K562 (cell line): ENCODE measurements around the gene REM1.

ENCODE experiments used
- CBX2 ChIP-seq: fragments of 200-600 bp; sonication (generic); IDR thresholded peaks from one replicate; pipeline ENCODE4 v1.6.1; 2012; ENCODE audit warnings: mild to moderate bottlenecking, low read length, inconsistent platforms; ENCODE audit not compliant: insufficient read depth, poor library complexity, severe bottlenecking
- CTCF ChIP-seq, 3 experiments: IDR thresholded peaks in 2 of 3; conservative IDR thresholded peaks in 1 of 3; 2 replicates each; pipeline ENCODE4 v1.5.1; 2011 to 2012; ENCODE audit warnings: low read length in 3 of 3, mild to moderate bottlenecking in 3 of 3, control low read depth in 2 of 3, improper control_type of control experiment in 1 of 3, inconsistent platforms in 1 of 3, low read depth in 1 of 3, mixed read lengths in 1 of 3, moderate library complexity in 1 of 3; ENCODE audit not compliant: insufficient read depth in 2 of 3
- GATAD2A ChIP-seq: fragments of 450-650 bp; IDR thresholded peaks from 2 replicates; pipeline ENCODE4 v1.6.1; 2017
- GTF3C2 ChIP-seq: IDR thresholded peaks from 3 replicates; pipeline ENCODE4 v1.6.1; 2011; ENCODE audit warnings: borderline replicate concordance, mild to moderate bottlenecking, moderate library complexity; ENCODE audit not compliant: insufficient read length; ENCODE audit errors: extremely low read depth
- HNRNPUL1 ChIP-seq: fragments of 200-400 bp; formaldehyde crosslinking; IDR thresholded peaks from 2 replicates; pipeline ENCODE4 v1.6.1; 2017; ENCODE audit warnings: low read length
- POLR3G ChIP-seq: IDR thresholded peaks from 2 replicates; pipeline ENCODE4 v1.6.1; 2011; ENCODE audit not compliant: insufficient read length, insufficient replicate concordance; ENCODE audit errors: extremely low read depth
- YY1 ChIP-seq, 3 experiments: IDR thresholded peaks; 2 replicates each; pipeline ENCODE4 v1.6.1; 2011; ENCODE audit warnings: low read length in 2 of 3, mild to moderate bottlenecking in 2 of 3, moderate library complexity in 2 of 3, borderline replicate concordance in 1 of 3, control low read depth in 1 of 3, low read depth in 1 of 3; ENCODE audit not compliant: insufficient read depth in 3 of 3, insufficient replicate concordance in 2 of 3, control insufficient read depth in 1 of 3, insufficient read length in 1 of 3; ENCODE audit errors: extremely low read depth in 1 of 3
- ZNF224 ChIP-seq: sonication (generic); formaldehyde crosslinking; IDR thresholded peaks from 2 replicates; pipeline ENCODE4 v1.8.0; 2022; ENCODE audit warnings: mild to moderate bottlenecking, missing genetic modification reagents
- ZNF3 ChIP-seq: fragments of 250-450 bp; sonication (Bioruptor Pico); IDR thresholded peaks from 2 replicates; pipeline ENCODE4 v1.5.0; 2021; ENCODE audit warnings: mild to moderate bottlenecking, moderate library complexity
- TF ChIP-seq, protein P1 (sequence below): fragments of 450-650 bp; formaldehyde crosslinking; IDR thresholded peaks from 2 replicates; pipeline ENCODE4 v1.4.0; 2022; ENCODE audit warnings: missing genetic modification characterization

GRCh38 chr20:31514154-31515071 is 39.3 kb downstream of the REM1 start, which contains the start of gene HM13:
- no peak for TF ChIP-seq CBX2
- TF ChIP-seq GATAD2A, result peak; percentile 66; the same call in 1 of the 2 replicates
- peak; percentile 90 to 96 (median 95) for TF ChIP-seq CTCF (IDR thresholded peaks at IDR 0.05 in 2 of 3, conservative IDR thresholded peaks at IDR 0.05 in 1 of 3; ENCODE audit: insufficient read depth in 2 of 3, low read depth in 1 of 3, low read length in 3 of 3)
- TF ChIP-seq GTF3C2, result no peak
- TF ChIP-seq ZNF224 (CRISPR knock-in tag), result no peak
- TF ChIP-seq YY1 (IDR thresholded peaks at IDR 0.05; ENCODE audit: borderline replicate concordance in 1 of 3, control insufficient read depth in 1 of 3, extremely low read depth in 1 of 3, insufficient read depth in 3 of 3, insufficient read length in 1 of 3, insufficient replicate concordance in 2 of 3, low read depth in 1 of 3, low read length in 2 of 3), result peak in 2 of 3 experiments; percentile 76 to 79
- no peak for TF ChIP-seq HNRNPUL1
- no peak for TF ChIP-seq ZNF3 (CRISPR knock-in tag)
- TF ChIP-seq POLR3G, result no peak
- TF ChIP-seq, protein P1, sequence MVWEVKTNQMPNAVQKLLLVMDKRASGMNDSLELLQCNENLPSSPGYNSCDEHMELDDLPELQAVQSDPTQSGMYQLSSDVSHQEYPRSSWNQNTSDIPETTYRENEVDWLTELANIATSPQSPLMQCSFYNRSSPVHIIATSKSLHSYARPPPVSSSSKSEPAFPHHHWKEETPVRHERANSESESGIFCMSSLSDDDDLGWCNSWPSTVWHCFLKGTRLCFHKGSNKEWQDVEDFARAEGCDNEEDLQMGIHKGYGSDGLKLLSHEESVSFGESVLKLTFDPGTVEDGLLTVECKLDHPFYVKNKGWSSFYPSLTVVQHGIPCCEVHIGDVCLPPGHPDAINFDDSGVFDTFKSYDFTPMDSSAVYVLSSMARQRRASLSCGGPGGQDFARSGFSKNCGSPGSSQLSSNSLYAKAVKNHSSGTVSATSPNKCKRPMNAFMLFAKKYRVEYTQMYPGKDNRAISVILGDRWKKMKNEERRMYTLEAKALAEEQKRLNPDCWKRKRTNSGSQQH (CRISPR knock-in tag), result no peak
